Neuronal stem cell (in vitro differentiated cells): ENCODE measurements around the gene VAMP2.
A peak's percentile ranks its signal among the peaks of the same experiment; 100 is the strongest.

Experiments used
- DNase-seq: peaks from one replicate; pipeline ENCODE4 v3.0.0-alpha.2; 2013; ENCODE audit warnings: low spot score
- H2AFZ ChIP-seq: one replicate; pipeline ENCODE4 v1.6.1; 2013; ENCODE audit warnings: mild to moderate bottlenecking, low read length, inconsistent platforms
- H2AK5ac ChIP-seq: 2 replicates; pipeline ENCODE4 v1.6.1; 2013; ENCODE audit warnings: low read depth, mild to moderate bottlenecking, inconsistent platforms, low read length, moderate library complexity, mixed read lengths
- H2BK120ac ChIP-seq: 2 replicates; pipeline ENCODE4 v1.6.1; 2013; ENCODE audit warnings: low read depth, mild to moderate bottlenecking, inconsistent platforms, low read length, moderate library complexity, mixed read lengths
- H2BK12ac ChIP-seq: one replicate; pipeline ENCODE4 v1.6.1; 2013; ENCODE audit warnings: low read length, inconsistent platforms
- H2BK15ac ChIP-seq: 2 replicates; pipeline ENCODE4 v1.6.1; 2013; ENCODE audit warnings: mild to moderate bottlenecking, low read length, inconsistent platforms, mixed read lengths
- H2BK5ac ChIP-seq: one replicate; pipeline ENCODE4 v1.6.1; 2013; ENCODE audit warnings: inconsistent platforms, mild to moderate bottlenecking, low read length, moderate library complexity
- H3K14ac ChIP-seq: one replicate; pipeline ENCODE4 v1.6.1; 2013; ENCODE audit warnings: low read length, inconsistent platforms
- H3K18ac ChIP-seq: 2 replicates; pipeline ENCODE4 v1.6.1; 2013; ENCODE audit warnings: low read length, inconsistent platforms
- H3K23ac ChIP-seq: 2 replicates; pipeline ENCODE4 v1.6.1; 2013; ENCODE audit warnings: low read depth, mild to moderate bottlenecking, mixed read lengths, low read length, inconsistent platforms; ENCODE audit not compliant: poor library complexity
- H3K27ac ChIP-seq: replicated peaks from 3 replicates; pipeline ENCODE4 v1.5.1; 2013; ENCODE audit warnings: low read length, inconsistent platforms
- H3K27me3 ChIP-seq, 3 experiments: 2 replicates each; pipeline ENCODE4 v1.6.1; 2013; ENCODE audit warnings: low read length in 3 of 3, mild to moderate bottlenecking in 2 of 3, inconsistent platforms in 1 of 3, low read depth in 1 of 3, mixed read lengths in 1 of 3, moderate library complexity in 1 of 3; ENCODE audit not compliant: control insufficient read depth in 3 of 3, insufficient read depth in 3 of 3
- H3K36me3 ChIP-seq, 2 donors: replicated peaks in 1 of 2; 2 replicates each; pipeline ENCODE4 v1.6.1; 2013; ENCODE audit warnings: low read length in 2 of 2; ENCODE audit not compliant: control insufficient read depth in 2 of 2, insufficient read depth in 2 of 2
- H3K4ac ChIP-seq: 2 replicates; pipeline ENCODE4 v1.6.1; 2013; ENCODE audit warnings: inconsistent platforms, mild to moderate bottlenecking, low read length, moderate library complexity
- H3K4me1 ChIP-seq, 2 donors: 1 replicate in 1 of 2; 2 replicates in 1 of 2; pipeline ENCODE4 v1.6.1; 2013; ENCODE audit warnings: low read length in 2 of 2, low read depth in 1 of 2; ENCODE audit not compliant: control insufficient read depth in 2 of 2, insufficient read depth in 1 of 2
- H3K4me2 ChIP-seq: one replicate; pipeline ENCODE4 v1.6.1; 2013; ENCODE audit warnings: mild to moderate bottlenecking, low read length, inconsistent platforms; ENCODE audit not compliant: insufficient read depth, poor library complexity, severe bottlenecking
- H3K4me3 ChIP-seq, 2 donors: 2 replicates each; pipeline ENCODE4 v1.5.1; 2013; ENCODE audit warnings: low read length in 2 of 2, mild to moderate bottlenecking in 2 of 2, inconsistent platforms in 1 of 2, moderate library complexity in 1 of 2
- H3K79me1 ChIP-seq: one replicate; pipeline ENCODE4 v1.6.1; 2013; ENCODE audit warnings: low read depth, mild to moderate bottlenecking, inconsistent platforms, low read length, moderate library complexity
- H3K9ac ChIP-seq: one replicate; pipeline ENCODE4 v1.6.1; 2013; ENCODE audit warnings: mild to moderate bottlenecking, low read depth, low read length, inconsistent platforms; ENCODE audit not compliant: poor library complexity
- H3K9me3 ChIP-seq, 2 donors: replicated peaks in 1 of 2; 2 replicates each; pipeline versions ENCODE3 to v1.6.1; 2013; ENCODE audit warnings: low read length in 2 of 2, mild to moderate bottlenecking in 2 of 2, inconsistent platforms in 1 of 2, low read depth in 1 of 2, mixed read lengths in 1 of 2, moderate library complexity in 1 of 2; ENCODE audit not compliant: control insufficient read depth in 2 of 2, insufficient read depth in 1 of 2
- H4K8ac ChIP-seq: one replicate; pipeline ENCODE4 v1.6.1; 2013; ENCODE audit warnings: low read depth, mild to moderate bottlenecking, inconsistent platforms, low read length, moderate library complexity
- H4K91ac ChIP-seq: one replicate; pipeline ENCODE4 v1.6.1; 2013; ENCODE audit warnings: low read length, low read depth, mild to moderate bottlenecking, inconsistent platforms; ENCODE audit not compliant: poor library complexity
- WGBS, 2 donors: extraction: QIAGEN DNeasy Blood & Tissue Kit; methylation state at CpG; one replicate each; pipeline ENCODE4 v1.1.7; 2013; ENCODE audit warnings: missing lambda C conversion rate in 2 of 2, mixed read lengths in 1 of 2; ENCODE audit not compliant: insufficient read length in 2 of 2, insufficient replicate concordance in 1 of 2; ENCODE audit errors: extremely low coverage in 2 of 2; 5-methylcytosine and 5-hydroxymethylcytosine counted together

Gene VAMP2

DNA sequence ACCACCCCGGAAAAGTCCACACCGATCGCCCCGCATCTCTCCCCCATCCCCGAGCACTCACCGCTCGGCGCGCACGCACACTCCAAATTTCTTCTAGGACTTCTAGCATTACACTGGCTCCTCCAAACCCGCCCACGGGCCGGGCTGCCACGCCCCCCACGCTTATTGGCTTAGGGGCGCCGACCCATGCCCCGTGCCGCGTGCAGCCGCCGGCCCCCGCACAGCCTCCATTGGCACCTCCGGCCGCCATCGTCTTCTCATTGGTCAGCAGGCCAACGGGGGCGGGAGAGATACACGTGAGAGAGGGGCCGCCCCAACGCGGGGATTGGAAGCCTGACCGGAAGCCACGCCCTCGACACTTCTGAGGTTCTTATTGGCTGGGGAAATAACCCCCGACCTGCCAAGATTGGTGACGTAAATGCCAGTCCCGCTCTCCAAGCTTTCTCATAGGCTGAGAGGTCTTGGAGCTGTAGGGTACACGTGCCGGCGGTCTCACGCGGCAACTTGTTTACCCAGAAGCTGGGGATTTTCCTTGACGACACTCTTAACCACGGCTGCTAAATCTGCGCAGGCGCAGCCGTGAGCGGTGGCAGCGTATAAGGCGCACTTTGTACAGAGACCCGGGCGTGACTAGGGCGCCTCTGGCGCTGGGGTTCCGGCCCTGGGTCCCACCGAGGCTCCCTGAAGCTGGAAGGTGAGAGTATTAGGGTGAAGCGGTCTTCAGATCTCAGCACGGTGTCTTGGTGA lies 6.3 kb downstream of the VAMP2 start:
- Histone ChIP-seq H3K36me3 (peaks cover 18 to 31% of the 10 kb centered on the region in 2 donors), H2AK5ac (no peak overlapping the region), H4K8ac (no peak overlapping the region), H3K14ac (no peak overlapping the region), H3K4ac (no peak overlapping the region), H3K23ac (no peak overlapping the region), H3K4me1 (peaks cover 30 to 42% of the 10 kb centered on the region in 2 donors), H2BK15ac (no peak overlapping the region), H2BK5ac (no peak overlapping the region), H3K4me2 (peak overlapping the region; percentile 64), H4K91ac (no peak overlapping the region), H3K9me3 (no peaks in the 10 kb centered on the region), H3K27ac (peak overlapping the region; percentile 78), H3K9ac (peak overlapping the region; percentile 85), H2BK120ac (no peak overlapping the region), H3K27me3 (no peaks in the 10 kb centered on the region), H2AFZ (peak overlapping the region; percentile 42), H3K79me1 (peaks cover 8% of the 10 kb centered on the region), H2BK12ac (no peak overlapping the region), H3K18ac (no peak overlapping the region), H3K4me3 (peak overlapping the region; percentile 54 to 86)
- DNase-seq = peak; percentile 100
- no CpG with 5 or more reads among the region's 59 CpGs for WGBS, 2 donors

- H2AFZ ChIP-seq = peak overlapping the region; percentile 17
- H3K14ac ChIP-seq = no peak overlapping the region
- no peak overlapping the region for H3K4ac ChIP-seq
- H3K18ac ChIP-seq = no peak overlapping the region
- H4K8ac ChIP-seq = no peak overlapping the region
- H3K27me3 ChIP-seq = no peaks in the 10 kb centered on the region
- H3K79me1 ChIP-seq = peaks cover 8% of the 10 kb centered on the region
- no peak overlapping the region for H4K91ac ChIP-seq
- H2BK5ac ChIP-seq = no peak overlapping the region
- WGBS, 2 donors = no CpG with 5 or more reads among the region's 11 CpGs
- H2BK120ac ChIP-seq = no peak overlapping the region
- no peak overlapping the region for H3K23ac ChIP-seq
- no peaks in the 10 kb centered on the region for H3K9me3 ChIP-seq
- H2BK15ac ChIP-seq = no peak overlapping the region
- peaks cover 14 to 26% of the 10 kb centered on the region in 2 donors for H3K36me3 ChIP-seq
- peaks cover 31 to 39% of the 10 kb centered on the region in 2 donors for H3K4me1 ChIP-seq
- peak overlapping the region; percentile 54 to 86 for H3K4me3 ChIP-seq
- peak overlapping the region; percentile 56 for H3K4me2 ChIP-seq
- no peak overlapping the region for H2BK12ac ChIP-seq
- H2AK5ac ChIP-seq = no peak overlapping the region
- no peak for DNase-seq
- H3K9ac ChIP-seq = peak overlapping the region; percentile 85
- H3K27ac ChIP-seq = no peak overlapping the region
Measured at GRCh38 chr17:8155996-8156245, 6.8 kb downstream of the VAMP2 start.

DNA sequence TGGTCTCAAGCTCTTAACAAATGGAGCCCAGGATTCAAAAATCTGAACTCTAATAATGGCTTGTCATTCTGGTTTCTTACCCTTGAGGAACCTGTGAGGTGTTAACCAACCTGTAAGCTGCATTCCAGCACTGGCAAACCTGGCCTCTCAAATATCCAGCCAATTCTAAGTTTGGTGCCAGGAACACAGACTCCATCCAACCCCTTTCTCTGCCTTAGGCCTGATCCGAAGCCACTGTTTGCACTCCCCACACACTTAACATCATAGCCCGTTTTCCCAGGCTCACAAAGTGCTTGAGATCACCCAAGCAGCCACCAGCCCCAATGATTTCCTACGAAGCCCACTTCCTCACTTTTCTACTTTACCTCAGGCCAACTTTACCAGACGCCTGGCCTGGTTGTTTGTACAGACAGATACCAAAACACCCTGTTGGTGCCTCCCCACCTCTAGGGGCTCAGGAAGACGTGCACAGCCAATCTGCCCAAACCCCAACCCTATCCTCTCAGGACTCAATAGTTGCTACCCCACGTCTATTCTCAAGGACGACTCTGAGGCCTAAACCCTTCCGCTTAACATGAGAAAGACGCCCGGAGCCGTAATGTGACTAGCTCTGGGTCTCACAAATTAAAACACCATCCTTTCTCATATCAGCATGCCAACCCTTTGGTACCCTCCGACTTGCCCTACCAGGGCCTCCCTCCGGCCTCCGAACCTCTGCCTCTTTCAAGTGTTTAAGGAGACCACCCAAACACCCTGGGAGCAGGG lies 7.3 kb downstream of the VAMP2 start:
- no peak overlapping the region for H3K4ac ChIP-seq
- H3K18ac ChIP-seq = no peak overlapping the region
- WGBS, 2 donors = no CpG with 5 or more reads among the region's 14 CpGs
- H2BK12ac ChIP-seq = no peak overlapping the region
- no peak overlapping the region for H3K23ac ChIP-seq
- H3K27me3 ChIP-seq = no peaks in the 10 kb centered on the region
- peaks cover 11 to 21% of the 10 kb centered on the region in 2 donors for H3K36me3 ChIP-seq
- H2AK5ac ChIP-seq = no peak overlapping the region
- peak overlapping the region; percentile 54 to 86 for H3K4me3 ChIP-seq
- no peak overlapping the region for H2BK15ac ChIP-seq
- H3K27ac ChIP-seq = no peak overlapping the region
- H2BK120ac ChIP-seq = no peak overlapping the region
- no peak overlapping the region for H4K8ac ChIP-seq
- peak overlapping the region; percentile 56 for H3K4me2 ChIP-seq
- no peak overlapping the region for H3K14ac ChIP-seq
- H3K9me3 ChIP-seq = no peaks in the 10 kb centered on the region
- H3K4me1 ChIP-seq = peaks cover 33 to 39% of the 10 kb centered on the region in 2 donors
- H2AFZ ChIP-seq = peak overlapping the region; percentile 17
- H2BK5ac ChIP-seq = no peak overlapping the region
- H3K9ac ChIP-seq = peak overlapping the region; percentile 85
- H3K79me1 ChIP-seq = peaks cover 11% of the 10 kb centered on the region
- DNase-seq = no peak
- H4K91ac ChIP-seq = no peak overlapping the region

GRCh38 chr17:8154608-8155155 lies 8.1 kb downstream of the VAMP2 start:
- Histone ChIP-seq H2BK12ac (peak overlapping the region; percentile 63), H3K79me1 (peaks cover 12% of the 10 kb centered on the region), H4K91ac (no peak overlapping the region), H2AK5ac (peak overlapping the region; percentile 41), H2BK15ac (peak overlapping the region; percentile 82), H3K27ac (no peak overlapping the region), H3K18ac (peak overlapping the region; percentile 88), H3K9me3 (no peaks in the 10 kb centered on the region), H3K36me3 (peaks cover 12 to 21% of the 10 kb centered on the region in 2 donors), H3K4me1 (peaks cover 33 to 39% of the 10 kb centered on the region in 2 donors), H3K9ac (peak overlapping the region; percentile 27), H3K4me2 (peak overlapping the region; percentile 77), H3K27me3 (no peaks in the 10 kb centered on the region), H3K23ac (peak overlapping the region; percentile 61), H2BK120ac (no peak overlapping the region), H3K4ac (no peak overlapping the region), H3K4me3 (peak overlapping the region; percentile 22 to 31), H4K8ac (no peak overlapping the region), H2AFZ (peak overlapping the region; percentile 50), H2BK5ac (peak overlapping the region; percentile 46), H3K14ac (no peak overlapping the region)
- DNase-seq = no peak
- no CpG with 5 or more reads among the region's 11 CpGs for WGBS, 2 donors
